Measurements from ENCODE around the gene RCOR1.
A peak's percentile ranks its signal among the peaks of the same experiment; 100 is the strongest.

DNA sequence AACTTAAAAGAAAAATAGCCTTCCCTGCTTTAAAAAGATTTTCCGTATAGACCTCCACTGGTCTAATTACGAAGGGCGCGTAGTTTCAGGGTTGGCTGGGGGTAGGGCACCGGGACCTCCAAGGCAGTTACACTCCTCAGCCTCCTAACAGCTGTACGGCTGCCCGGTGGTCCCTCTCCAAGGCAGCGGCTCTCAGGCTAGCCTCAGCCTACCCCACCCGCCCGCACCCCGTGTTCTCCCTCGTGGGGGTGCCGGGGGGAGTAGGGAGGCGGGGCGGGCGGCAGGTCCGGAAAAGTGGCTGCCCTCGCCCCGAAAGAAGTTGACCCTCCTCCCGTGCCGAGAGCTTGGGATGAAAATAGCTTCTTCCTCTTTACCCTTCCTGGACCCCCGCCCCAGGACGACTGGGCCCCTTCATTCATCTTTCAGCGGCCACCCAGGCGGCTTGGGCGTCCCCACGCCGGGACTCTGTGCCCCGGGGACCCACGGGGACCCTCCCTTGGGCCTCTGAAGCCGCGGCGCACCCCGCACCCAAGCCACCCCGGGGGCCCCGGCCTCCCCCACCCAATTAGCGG lies 991 bp upstream of the RCOR1 start:
- TF ChIP-seq, protein P1, sequence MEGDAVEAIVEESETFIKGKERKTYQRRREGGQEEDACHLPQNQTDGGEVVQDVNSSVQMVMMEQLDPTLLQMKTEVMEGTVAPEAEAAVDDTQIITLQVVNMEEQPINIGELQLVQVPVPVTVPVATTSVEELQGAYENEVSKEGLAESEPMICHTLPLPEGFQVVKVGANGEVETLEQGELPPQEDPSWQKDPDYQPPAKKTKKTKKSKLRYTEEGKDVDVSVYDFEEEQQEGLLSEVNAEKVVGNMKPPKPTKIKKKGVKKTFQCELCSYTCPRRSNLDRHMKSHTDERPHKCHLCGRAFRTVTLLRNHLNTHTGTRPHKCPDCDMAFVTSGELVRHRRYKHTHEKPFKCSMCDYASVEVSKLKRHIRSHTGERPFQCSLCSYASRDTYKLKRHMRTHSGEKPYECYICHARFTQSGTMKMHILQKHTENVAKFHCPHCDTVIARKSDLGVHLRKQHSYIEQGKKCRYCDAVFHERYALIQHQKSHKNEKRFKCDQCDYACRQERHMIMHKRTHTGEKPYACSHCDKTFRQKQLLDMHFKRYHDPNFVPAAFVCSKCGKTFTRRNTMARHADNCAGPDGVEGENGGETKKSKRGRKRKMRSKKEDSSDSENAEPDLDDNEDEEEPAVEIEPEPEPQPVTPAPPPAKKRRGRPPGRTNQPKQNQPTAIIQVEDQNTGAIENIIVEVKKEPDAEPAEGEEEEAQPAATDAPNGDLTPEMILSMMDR (conservative IDR thresholded peaks at IDR 0.05; ENCODE audit: low read depth, low read length): no peak
- peak; percentile 75 for TF ChIP-seq POLR2A (IDR thresholded peaks at IDR 0.05; ENCODE audit: low read depth, low read length)
- no peak for TF ChIP-seq SMC3 (IDR thresholded peaks at IDR 0.05; ENCODE audit: low read depth, low read length)
- TF ChIP-seq, protein P2, sequence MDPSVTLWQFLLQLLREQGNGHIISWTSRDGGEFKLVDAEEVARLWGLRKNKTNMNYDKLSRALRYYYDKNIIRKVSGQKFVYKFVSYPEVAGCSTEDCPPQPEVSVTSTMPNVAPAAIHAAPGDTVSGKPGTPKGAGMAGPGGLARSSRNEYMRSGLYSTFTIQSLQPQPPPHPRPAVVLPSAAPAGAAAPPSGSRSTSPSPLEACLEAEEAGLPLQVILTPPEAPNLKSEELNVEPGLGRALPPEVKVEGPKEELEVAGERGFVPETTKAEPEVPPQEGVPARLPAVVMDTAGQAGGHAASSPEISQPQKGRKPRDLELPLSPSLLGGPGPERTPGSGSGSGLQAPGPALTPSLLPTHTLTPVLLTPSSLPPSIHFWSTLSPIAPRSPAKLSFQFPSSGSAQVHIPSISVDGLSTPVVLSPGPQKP (IDR thresholded peaks at IDR 0.05; ENCODE audit: borderline replicate concordance, low read depth, low read length): no peak
- TF ChIP-seq MXI1 (IDR thresholded peaks at IDR 0.05; ENCODE audit: borderline replicate concordance, low read depth, low read length): no peak
- TF ChIP-seq MAFK (IDR thresholded peaks at IDR 0.05; ENCODE audit: low read depth, low read length): no peak
